H1 (cell line): ENCODE results near the gene FAM53B.

Source experiments
- ASH2L ChIP-seq: fragments of 200-600, 300-600 bp; sonication (generic); IDR thresholded peaks from one replicate; pipeline ENCODE4 v1.7.1; 2017; ENCODE audit warnings: low read length
- CTCF ChIP-seq, 3 experiments: IDR thresholded peaks; 1 replicate in 2 of 3; 2 replicates in 1 of 3; pipeline versions ENCODE4 v1.5.1 to v1.6.1; 2011; ENCODE audit warnings: low read length in 3 of 3, mild to moderate bottlenecking in 3 of 3, inconsistent platforms in 2 of 3, low read depth in 1 of 3, moderate library complexity in 1 of 3; ENCODE audit not compliant: insufficient read depth in 1 of 3; ENCODE audit errors: control extremely low read depth in 1 of 3
- EP300 ChIP-seq, 2 experiments: IDR thresholded peaks; 1 replicate in 1 of 2; 2 replicates in 1 of 2; pipeline ENCODE4 v1.6.1; 2011 to 2012; ENCODE audit warnings: low read depth in 2 of 2, low read length in 2 of 2, mild to moderate bottlenecking in 2 of 2, borderline replicate concordance in 1 of 2, inconsistent platforms in 1 of 2, moderate library complexity in 1 of 2

- TF ChIP-seq ASH2L (no peak), CTCF (IDR thresholded peaks at IDR 0.05; ENCODE audit: control extremely low read depth in 1 of 3, insufficient read depth in 1 of 3, low read depth in 1 of 3, low read length in 3 of 3) (no peak), EP300 (IDR thresholded peaks at IDR 0.05; ENCODE audit: borderline replicate concordance in 1 of 2, low read depth in 2 of 2, low read length in 2 of 2) (no peak)
These were observed 11.1 kb downstream of the FAM53B start for GRCh38 chr10:124732931-124733570.
